GM12875 (cell line): Measurements from ENCODE around the gene ATP2A1.

Source experiments
- H3K4me3 ChIP-seq: one replicate; pipeline ENCODE4 v1.5.1; 2011; ENCODE audit warnings: low read depth, low read length, control low read depth
- TF ChIP-seq, protein P1 (sequence below): IDR thresholded peaks from 2 replicates; pipeline ENCODE4 v1.5.1; 2011; ENCODE audit warnings: low read depth, mild to moderate bottlenecking, control low read depth, inconsistent platforms, low read length, moderate library complexity, borderline replicate concordance; ENCODE audit not compliant: insufficient read depth

The ATP2A1 gene

DNA sequence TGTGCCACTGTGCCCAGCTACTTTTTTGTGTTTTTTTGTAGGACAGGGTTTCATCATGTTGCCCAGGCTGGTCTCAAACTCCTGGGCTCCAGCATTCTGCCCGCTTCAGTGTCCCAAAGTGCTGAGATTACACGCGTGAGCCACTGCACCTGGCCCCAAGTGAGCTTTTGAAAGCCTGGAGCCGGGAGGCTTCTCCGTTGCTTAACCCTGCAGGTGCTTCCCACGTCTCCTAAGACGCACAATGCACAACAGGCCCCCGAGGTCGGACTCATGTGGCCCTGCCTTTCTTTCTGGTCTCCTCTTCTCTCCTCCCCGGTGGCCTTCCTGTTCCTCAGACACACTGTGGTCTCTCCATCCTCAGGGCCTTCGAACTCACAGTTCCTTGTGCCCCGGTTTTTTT, 34.3 kb downstream of the ATP2A1 start:
- TF ChIP-seq, protein P1, sequence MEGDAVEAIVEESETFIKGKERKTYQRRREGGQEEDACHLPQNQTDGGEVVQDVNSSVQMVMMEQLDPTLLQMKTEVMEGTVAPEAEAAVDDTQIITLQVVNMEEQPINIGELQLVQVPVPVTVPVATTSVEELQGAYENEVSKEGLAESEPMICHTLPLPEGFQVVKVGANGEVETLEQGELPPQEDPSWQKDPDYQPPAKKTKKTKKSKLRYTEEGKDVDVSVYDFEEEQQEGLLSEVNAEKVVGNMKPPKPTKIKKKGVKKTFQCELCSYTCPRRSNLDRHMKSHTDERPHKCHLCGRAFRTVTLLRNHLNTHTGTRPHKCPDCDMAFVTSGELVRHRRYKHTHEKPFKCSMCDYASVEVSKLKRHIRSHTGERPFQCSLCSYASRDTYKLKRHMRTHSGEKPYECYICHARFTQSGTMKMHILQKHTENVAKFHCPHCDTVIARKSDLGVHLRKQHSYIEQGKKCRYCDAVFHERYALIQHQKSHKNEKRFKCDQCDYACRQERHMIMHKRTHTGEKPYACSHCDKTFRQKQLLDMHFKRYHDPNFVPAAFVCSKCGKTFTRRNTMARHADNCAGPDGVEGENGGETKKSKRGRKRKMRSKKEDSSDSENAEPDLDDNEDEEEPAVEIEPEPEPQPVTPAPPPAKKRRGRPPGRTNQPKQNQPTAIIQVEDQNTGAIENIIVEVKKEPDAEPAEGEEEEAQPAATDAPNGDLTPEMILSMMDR: no peak
- no peak overlapping the region for H3K4me3 ChIP-seq

DNA sequence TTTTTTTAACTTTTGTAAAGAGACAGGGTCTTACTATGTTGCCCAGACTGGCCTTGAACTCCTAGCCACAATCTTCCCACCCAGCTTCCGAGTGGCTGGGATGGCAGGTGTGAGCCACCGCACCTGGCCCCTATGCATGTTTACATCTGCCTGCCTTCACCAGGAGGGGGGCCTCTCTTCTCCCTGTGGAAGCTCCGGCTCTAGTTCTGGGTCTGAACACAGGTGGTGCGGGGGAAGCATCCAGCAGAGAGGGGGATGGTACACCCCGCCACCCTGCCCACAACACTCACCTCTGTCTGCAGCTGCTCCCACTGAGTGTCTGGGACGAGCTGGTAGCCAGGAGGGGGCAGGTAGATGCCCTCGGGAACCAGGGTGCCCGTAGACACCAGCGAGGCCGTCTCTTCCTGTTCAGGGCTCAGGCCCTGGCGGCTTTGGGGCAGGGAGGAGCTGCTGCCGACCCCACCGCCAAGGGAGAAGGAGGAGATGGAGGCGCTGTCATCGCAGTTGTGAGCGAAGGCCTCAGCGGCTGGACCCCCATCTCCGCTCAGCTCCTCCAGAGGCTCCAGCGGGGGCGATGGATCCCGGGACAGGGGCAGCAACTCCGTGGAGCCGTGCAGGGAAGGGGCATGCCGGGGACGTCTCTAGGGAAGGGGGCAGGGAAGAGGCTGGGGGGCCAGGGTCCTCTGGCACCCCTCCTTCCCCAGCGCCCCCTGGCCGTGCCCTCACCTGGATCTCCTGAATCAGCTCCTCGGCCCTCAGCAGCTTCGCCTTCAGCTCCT, 35.8 kb downstream of the ATP2A1 start:
- no peak overlapping the region for H3K4me3 ChIP-seq
- TF ChIP-seq, protein P1: no peak

DNA sequence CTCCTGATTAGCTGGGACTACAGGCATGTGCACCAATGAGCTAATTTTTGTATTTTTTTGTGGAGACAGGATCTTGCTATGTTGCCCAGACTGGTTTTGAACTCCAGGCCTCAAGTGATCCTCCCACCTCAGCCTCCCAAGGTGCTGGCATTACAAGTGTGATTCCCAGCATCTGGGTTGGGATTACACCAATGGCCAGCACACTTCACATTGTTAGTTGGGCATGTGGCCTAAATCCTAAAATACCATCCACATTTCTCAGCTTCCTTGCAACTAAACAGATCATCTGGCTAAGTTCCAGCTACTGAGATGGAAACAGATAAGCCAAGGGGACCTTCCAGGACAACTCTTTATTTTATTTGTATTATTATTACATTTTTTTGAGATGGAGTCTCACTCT, 36.9 kb downstream of the ATP2A1 start:
- TF ChIP-seq, protein P1: no peak

DNA sequence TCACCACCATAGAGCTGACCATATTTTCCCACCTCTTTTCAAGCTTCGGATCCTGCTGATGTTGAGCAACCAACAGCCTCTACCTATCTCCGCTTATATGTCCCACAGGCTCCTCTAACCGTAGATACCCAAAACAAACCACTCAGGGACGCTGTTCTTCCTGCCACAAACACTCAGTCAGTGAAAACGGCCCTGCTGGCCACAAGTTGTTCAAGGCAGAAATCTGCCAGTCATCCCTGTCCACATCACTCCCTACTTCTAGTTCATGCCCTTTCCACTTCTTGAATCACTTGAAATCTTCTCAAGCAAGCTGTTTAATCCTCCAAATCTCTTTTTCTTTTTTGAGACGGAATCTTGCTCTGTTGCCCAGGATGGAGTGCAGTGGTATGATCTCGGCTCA, 38.8 kb downstream of the ATP2A1 start:
- TF ChIP-seq, protein P1: no peak
- H3K4me3 ChIP-seq: no peak overlapping the region

More for the DNA sequence above, 36.9 kb downstream of the ATP2A1 start:
- no peak overlapping the region for H3K4me3 ChIP-seq

DNA sequence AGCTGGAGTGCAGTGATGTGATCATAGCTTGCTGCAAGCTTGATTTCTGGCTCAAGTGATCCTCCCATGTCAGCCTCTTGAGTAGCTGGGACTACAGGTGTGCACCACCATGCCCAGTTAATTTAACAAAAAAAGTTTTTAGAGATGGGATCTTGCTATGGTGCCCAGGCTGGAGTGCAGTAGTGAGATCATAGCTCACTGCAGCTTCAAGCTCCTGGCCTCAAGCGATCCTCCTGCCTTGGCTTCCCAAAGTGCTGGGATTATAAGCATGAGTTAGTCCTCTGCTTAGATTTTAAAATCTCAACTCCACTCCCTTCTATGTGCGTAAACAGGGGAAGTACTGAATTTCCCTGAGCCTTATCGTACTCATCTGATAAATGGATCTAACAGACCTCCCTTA, 40.4 kb downstream of the ATP2A1 start:
- TF ChIP-seq, protein P1: no peak
- no peak overlapping the region for H3K4me3 ChIP-seq

DNA sequence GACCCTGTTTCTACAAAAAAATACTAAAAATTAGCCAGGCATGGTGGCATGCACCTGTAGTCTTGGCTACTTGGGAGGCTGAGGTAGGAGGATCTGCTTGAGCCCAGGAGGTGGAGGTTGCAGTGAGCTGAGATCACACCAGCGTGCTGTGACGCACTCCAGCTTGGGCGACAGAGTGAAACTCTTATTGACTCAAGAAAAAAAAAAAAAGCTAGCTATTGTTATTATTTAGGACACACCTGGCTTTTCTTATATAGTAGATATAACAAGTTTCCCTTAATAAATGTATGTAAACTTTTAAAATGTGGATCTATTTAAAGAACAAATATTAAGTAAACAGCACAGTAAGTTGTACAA, 44.9 kb downstream of the ATP2A1 start:
- TF ChIP-seq, protein P1: no peak
- no peak overlapping the region for H3K4me3 ChIP-seq

DNA sequence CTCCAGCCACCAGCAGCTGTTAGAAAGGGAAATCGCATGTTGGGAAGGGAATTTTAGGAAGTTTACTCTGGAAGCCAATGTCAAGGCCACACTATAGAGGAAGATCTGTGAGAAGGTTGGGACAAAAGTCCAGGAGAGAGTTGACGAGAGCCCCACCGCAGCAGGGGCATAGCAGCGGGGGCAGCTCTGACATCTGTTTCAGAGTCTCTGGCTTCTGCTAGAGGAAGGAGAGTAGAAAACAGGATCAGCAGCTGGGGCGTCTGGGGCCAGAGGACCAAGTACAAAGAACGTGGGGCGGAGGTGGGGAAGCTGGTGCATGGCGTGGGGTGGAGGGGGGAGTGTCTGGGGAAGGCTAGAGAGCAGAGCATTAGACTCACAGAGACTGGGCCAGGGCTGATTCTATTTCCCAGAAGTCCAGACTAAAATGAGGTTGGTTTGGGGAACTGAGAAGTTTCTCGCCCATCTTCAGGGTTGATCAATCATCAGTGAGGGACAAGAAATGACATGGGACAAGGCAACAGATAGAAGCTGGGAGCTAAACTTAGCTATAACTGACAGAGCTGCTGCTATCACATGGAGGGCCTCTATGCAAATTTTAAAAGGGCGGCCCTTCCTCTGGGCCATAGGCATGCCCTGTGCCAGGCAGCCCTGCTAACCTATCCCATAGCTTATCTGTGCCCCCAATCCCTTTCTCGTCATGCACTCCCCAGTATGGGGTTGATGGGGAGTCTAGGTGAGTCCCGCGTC, 45.5 kb downstream of the ATP2A1 start:
- TF ChIP-seq, protein P1: no peak
- H3K4me3 ChIP-seq: peak overlapping the region; percentile 86
